Kidney (tissue), 14 donors: ENCODE data around the gene ADGRG1. TPM values are rescaled to one million over a fixed set of nuclear protein-coding genes. Genes with fewer than 3 reads are reported as not detected.

ENCODE experiments used
- DNase-seq, 5 donors: peaks; one replicate each; pipeline ENCODE4 v3.0.0-alpha.2; 2013 to 2020
- FAIRE-seq: peaks from 2 replicates; lab custom pipeline; 2012; peaks lifted over from hg19 to GRCh38; lab: Jason Lieb, UNC
- H3K27ac ChIP-seq, 2 donors: one replicate each; pipeline ENCODE4 v1.7.0; 2013; ENCODE audit warnings: low read depth in 2 of 2, low read length in 2 of 2, inconsistent platforms in 1 of 2
- H3K27me3 ChIP-seq: one replicate; pipeline ENCODE4 v1.7.1; 2013; ENCODE audit warnings: low read length, inconsistent platforms; ENCODE audit not compliant: control insufficient read depth, insufficient read depth
- H3K36me3 ChIP-seq, 3 donors: one replicate each; pipeline versions ENCODE4 v1.7.0 to v1.7.1; 2013; ENCODE audit warnings: low read length in 3 of 3, control low read depth in 1 of 3, inconsistent platforms in 1 of 3; ENCODE audit not compliant: insufficient read depth in 3 of 3, control insufficient read depth in 2 of 3
- H3K4me1 ChIP-seq, 3 donors: one replicate each; pipeline versions ENCODE4 v1.7.0 to v1.7.1; 2013; ENCODE audit warnings: low read length in 3 of 3, inconsistent platforms in 1 of 3, low read depth in 1 of 3; ENCODE audit not compliant: control insufficient read depth in 2 of 3, insufficient read depth in 2 of 3
- H3K4me3 ChIP-seq, 3 donors: one replicate each; pipeline versions ENCODE4 v1.7.0 to v1.8.1; 2013; ENCODE audit warnings: low read length in 3 of 3, control low read depth in 1 of 3, inconsistent platforms in 1 of 3
- H3K9ac ChIP-seq, 3 donors: one replicate each; pipeline versions ENCODE4 v1.7.0 to v1.7.1; 2013; ENCODE audit warnings: low read length in 3 of 3, control low read depth in 1 of 3, inconsistent platforms in 1 of 3
- H3K9me3 ChIP-seq, 3 donors: one replicate each; pipeline versions ENCODE4 v1.7.0 to v1.7.1; 2013; ENCODE audit warnings: low read length in 3 of 3, control low read depth in 1 of 3, inconsistent platforms in 1 of 3; ENCODE audit not compliant: control insufficient read depth in 2 of 3, insufficient read depth in 1 of 3
- intact Hi-C: fragments of 100-400 bp; cut with DNase I; formaldehyde crosslinking; loops from one replicate; pipeline ENCODE4 v1.11.1; 2022
- polyA plus RNA-seq: library from polyadenylated mRNA; stranded (reverse); fragments of 350-450 nt; fragmentation: Illumina TruSeq; extraction: RNeasy Lipid Tissue Mini Kit (QIAGEN cat#74804); gene quantifications from one replicate; pipeline ENCODE4 v1.2.3, GENCODE V29; 2014; ENCODE audit warnings: low read depth, low replicate concordance; ENCODE audit not compliant: insufficient read depth
- total RNA-seq: library from RNA; stranded (reverse); fragmentation: NEBNext Ultra II Directional; extraction: Animal tissue kit (Norgen Biotek cat#: 25700); gene quantifications from one replicate; pipeline ENCODE4 v1.2.1, GENCODE V29; 2021
- TF ChIP-seq, protein P1 (sequence below): IDR thresholded peaks from 3 replicates; pipeline ENCODE4 v1.5.1; 2012; ENCODE audit warnings: mild to moderate bottlenecking, moderate library complexity, borderline replicate concordance; ENCODE audit not compliant: insufficient read depth; ENCODE audit errors: extremely low read depth
- donor health status: control.
- donor health status: control.
- donor health status: control.
- donor health status: control.
- donor health status: control.
- donor health status: DM: yes; HTN: yes; CAD: no.
- donor health status: Normal renal cell carcinoma (clear cell type).

ADGRG1 gene
- total and polyA plus RNA-seq, 2 donors from 2014 or later: 188 to 351 TPM

GRCh38 chr16:57695680-57696069 is 67.2 kb downstream of the ADGRG1 start:
- FAIRE-seq: no peak
- Histone ChIP-seq H3K4me3 (no peak overlapping the region), H3K27ac (no peak overlapping the region), H3K36me3 (no peaks in the 10 kb centered on the region), H3K9me3 (no peaks in the 10 kb centered on the region), H3K27me3 (no peaks in the 10 kb centered on the region), H3K9ac (no peak overlapping the region), H3K4me1 (peaks cover 0 to 4% (median 0%) of the 10 kb centered on the region in 3 donors)
- TF ChIP-seq, protein P1, sequence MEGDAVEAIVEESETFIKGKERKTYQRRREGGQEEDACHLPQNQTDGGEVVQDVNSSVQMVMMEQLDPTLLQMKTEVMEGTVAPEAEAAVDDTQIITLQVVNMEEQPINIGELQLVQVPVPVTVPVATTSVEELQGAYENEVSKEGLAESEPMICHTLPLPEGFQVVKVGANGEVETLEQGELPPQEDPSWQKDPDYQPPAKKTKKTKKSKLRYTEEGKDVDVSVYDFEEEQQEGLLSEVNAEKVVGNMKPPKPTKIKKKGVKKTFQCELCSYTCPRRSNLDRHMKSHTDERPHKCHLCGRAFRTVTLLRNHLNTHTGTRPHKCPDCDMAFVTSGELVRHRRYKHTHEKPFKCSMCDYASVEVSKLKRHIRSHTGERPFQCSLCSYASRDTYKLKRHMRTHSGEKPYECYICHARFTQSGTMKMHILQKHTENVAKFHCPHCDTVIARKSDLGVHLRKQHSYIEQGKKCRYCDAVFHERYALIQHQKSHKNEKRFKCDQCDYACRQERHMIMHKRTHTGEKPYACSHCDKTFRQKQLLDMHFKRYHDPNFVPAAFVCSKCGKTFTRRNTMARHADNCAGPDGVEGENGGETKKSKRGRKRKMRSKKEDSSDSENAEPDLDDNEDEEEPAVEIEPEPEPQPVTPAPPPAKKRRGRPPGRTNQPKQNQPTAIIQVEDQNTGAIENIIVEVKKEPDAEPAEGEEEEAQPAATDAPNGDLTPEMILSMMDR: no peak
- no peak for DNase-seq
- intact Hi-C loops: no loop called here

DNA sequence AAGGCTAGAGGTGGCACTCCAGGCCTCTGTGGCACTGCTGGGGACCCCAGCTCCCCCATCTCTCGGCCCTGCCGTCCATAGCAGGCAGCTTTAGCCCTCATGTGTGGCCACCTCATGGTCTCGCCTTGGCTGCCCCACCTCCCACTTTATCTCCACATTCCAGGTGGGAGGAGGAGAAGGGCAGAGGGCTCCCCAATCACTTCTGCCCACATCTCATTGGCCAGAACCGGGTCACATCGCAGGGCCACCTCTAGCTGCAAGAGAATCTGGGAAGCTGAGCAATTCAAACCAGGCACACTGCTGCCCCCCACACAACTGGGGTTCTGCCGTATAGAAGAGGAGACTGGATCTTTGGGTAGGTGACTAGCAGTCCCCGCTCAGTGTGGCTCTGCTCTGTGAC is 67.8 kb downstream of the ADGRG1 start:
- no peak overlapping the region for H3K9ac ChIP-seq
- H3K4me3 ChIP-seq: no peak overlapping the region
- no peaks in the 10 kb centered on the region for H3K36me3 ChIP-seq
- H3K4me1 ChIP-seq: peaks cover 0 to 4% (median 0%) of the 10 kb centered on the region in 3 donors
- H3K27me3 ChIP-seq: no peaks in the 10 kb centered on the region
- DNase-seq: no peak
- intact Hi-C loops: no loop called here
- TF ChIP-seq, protein P1: no peak
- no peaks in the 10 kb centered on the region for H3K9me3 ChIP-seq
- no peak for FAIRE-seq
- no peak overlapping the region for H3K27ac ChIP-seq

DNA sequence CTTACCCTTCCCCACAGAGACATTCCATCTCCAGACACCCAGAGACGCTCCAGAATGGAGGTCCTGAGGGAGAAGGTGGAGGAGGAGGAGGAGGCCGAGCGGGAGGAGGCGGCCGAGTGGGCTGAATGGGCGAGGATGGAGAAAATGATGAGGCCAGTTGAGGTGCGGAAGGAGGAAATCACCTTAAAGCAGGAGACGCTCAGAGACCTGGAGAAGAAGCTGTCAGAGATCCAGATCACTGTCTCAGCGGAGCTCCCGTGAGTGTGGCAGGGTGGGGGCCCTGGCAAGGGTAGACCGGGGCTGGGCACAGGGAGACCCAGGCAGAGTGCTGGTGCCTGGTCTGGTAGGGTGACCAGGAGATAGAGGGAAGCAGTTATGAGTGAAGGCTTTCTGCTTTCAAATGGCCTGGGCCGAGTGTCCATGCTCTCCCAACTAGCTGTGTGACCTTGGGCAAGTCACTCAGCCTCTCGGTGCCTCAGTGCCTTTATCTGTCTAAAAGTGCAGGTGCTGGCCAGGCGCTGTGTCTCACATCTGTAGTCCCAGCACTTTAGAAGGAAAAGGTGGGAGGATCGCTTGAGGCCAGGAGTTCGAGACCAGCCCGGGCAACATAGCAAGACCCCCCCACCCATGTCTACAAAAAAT is 69.6 kb downstream of the ADGRG1 start:
- H3K36me3 ChIP-seq: no peaks in the 10 kb centered on the region
- peaks cover 0 to 4% (median 0%) of the 10 kb centered on the region in 3 donors for H3K4me1 ChIP-seq
- H3K27me3 ChIP-seq: no peaks in the 10 kb centered on the region
- intact Hi-C loops: no loop called here
- H3K9ac ChIP-seq: no peak overlapping the region
- no peaks in the 10 kb centered on the region for H3K9me3 ChIP-seq
- TF ChIP-seq, protein P1: no peak
- no peak overlapping the region for H3K27ac ChIP-seq
- H3K4me3 ChIP-seq: no peak overlapping the region
- no peak for FAIRE-seq
- no peak for DNase-seq
